HepG2 (cell line): ENCODE results near the gene NACC2. TPM values are rescaled to one million over a fixed set of nuclear protein-coding genes. Genes with fewer than 3 reads are reported as not detected.

Experiments used
- CREB3 ChIP-seq: sonication (generic); formaldehyde crosslinking; IDR thresholded peaks from 2 replicates; pipeline ENCODE4 v1.5.0; 2020; ENCODE audit warnings: missing genetic modification reagents
- CREM ChIP-seq, 2 experiments: sonication (generic) in 1 of 2; formaldehyde crosslinking in 1 of 2; IDR thresholded peaks; 2 replicates each; pipeline versions ENCODE4 v1.4.0 to v1.6.1; 2016 to 2020; ENCODE audit warnings: antibody characterized with exemption in 1 of 2, mild to moderate bottlenecking in 1 of 2, missing genetic modification reagents in 1 of 2
- IKZF1 ChIP-seq: fragments of 450-650 bp; IDR thresholded peaks from 2 replicates; pipeline ENCODE4 v1.7.1; 2016
- MATR3 ChIP-seq: sonication (generic); formaldehyde crosslinking; IDR thresholded peaks from 2 replicates; pipeline ENCODE4 v1.4.0; 2020; ENCODE audit warnings: missing genetic modification reagents
- MAZ ChIP-seq, 2 experiments: sonication (generic) in 1 of 2; formaldehyde crosslinking in 1 of 2; IDR thresholded peaks; 2 replicates each; pipeline versions ENCODE4 v1.5.0 to v1.6.1; 2012 to 2020; ENCODE audit warnings: low read depth in 2 of 2, mild to moderate bottlenecking in 2 of 2, borderline replicate concordance in 1 of 2, improper control_type of control experiment in 1 of 2, low read length in 1 of 2, missing genetic modification reagents in 1 of 2, moderate library complexity in 1 of 2
- MYPOP ChIP-seq: sonication (generic); formaldehyde crosslinking; IDR thresholded peaks from 2 replicates; pipeline ENCODE4 v1.8.1; 2023; ENCODE audit warnings: mild to moderate bottlenecking, moderate library complexity, missing genetic modification reagents
- NCOA5 ChIP-seq: sonication (generic); formaldehyde crosslinking; IDR thresholded peaks from 2 replicates; pipeline ENCODE4 v1.4.0; 2020; ENCODE audit warnings: missing genetic modification reagents
- POLR2G ChIP-seq: fragments of 200-400 bp; formaldehyde crosslinking; IDR thresholded peaks from 2 replicates; pipeline ENCODE4 v1.6.1; 2018; ENCODE audit warnings: mild to moderate bottlenecking, low read depth, low read length, moderate library complexity
- SATB2 ChIP-seq: sonication (generic); formaldehyde crosslinking; IDR thresholded peaks from 2 replicates; pipeline ENCODE4 v1.5.0; 2020; ENCODE audit warnings: missing genetic modification reagents
- SKI ChIP-seq: fragments of 450-650 bp; IDR thresholded peaks from one replicate; pipeline ENCODE4 v1.6.1; 2018; ENCODE audit warnings: mild to moderate bottlenecking; ENCODE audit not compliant: partially characterized antibody
- ZBTB1 ChIP-seq: sonication (generic); formaldehyde crosslinking; IDR thresholded peaks from 2 replicates; pipeline ENCODE4 v1.4.0; 2020; ENCODE audit warnings: missing genetic modification reagents, borderline replicate concordance
- ZNF124 ChIP-seq: sonication (generic); formaldehyde crosslinking; IDR thresholded peaks from 2 replicates; pipeline ENCODE4 v1.4.0; 2020; ENCODE audit warnings: missing genetic modification reagents
- ZNF407 ChIP-seq: sonication (generic); formaldehyde crosslinking; IDR thresholded peaks from one replicate; pipeline ENCODE4 v1.5.1; 2020; ENCODE audit warnings: mild to moderate bottlenecking, missing genetic modification reagents; ENCODE audit errors: not compliant biosample characterization
- ZNF510 ChIP-seq: sonication (generic); formaldehyde crosslinking; IDR thresholded peaks from 2 replicates; pipeline ENCODE4 v1.4.0; 2020; ENCODE audit warnings: low read depth, mild to moderate bottlenecking, missing genetic modification reagents
- ZNF782 ChIP-seq: sonication (generic); formaldehyde crosslinking; IDR thresholded peaks from 2 replicates; pipeline ENCODE4 v1.4.0; 2020; ENCODE audit warnings: missing genetic modification reagents, mild to moderate bottlenecking, borderline replicate concordance
- ZSCAN20 ChIP-seq: sonication (generic); formaldehyde crosslinking; IDR thresholded peaks from 2 replicates; pipeline ENCODE4 v1.4.0; 2020; ENCODE audit warnings: missing genetic modification reagents, mild to moderate bottlenecking, borderline replicate concordance
- ZSCAN25 ChIP-seq: sonication (generic); formaldehyde crosslinking; IDR thresholded peaks from 2 replicates; pipeline ENCODE4 v1.8.0; 2022; ENCODE audit warnings: mild to moderate bottlenecking, missing genetic modification reagents
- polyA plus RNA-seq, 8 experiments: library from polyadenylated mRNA; depleted of rRNA in 3 of 8; stranded (reverse) in 7 of 8; unstranded in 1 of 8; fragments of >200 nt; fragmentation: Illumina TruSeq in 4 of 8; extraction: Trizol in 4 of 8; gene quantifications; 2 replicates each; pipeline versions ENCODE4 v1.2.1 to v1.2.3, GENCODE V29; 2011 to 2016; ENCODE audit warnings: low read depth in 4 of 8, missing spikeins in 1 of 8, mixed read lengths in 1 of 8; ENCODE audit not compliant: insufficient read depth in 1 of 8
- total RNA-seq, 5 experiments: library from RNA; depleted of rRNA; stranded (reverse); fragments of >200 nt; fragmentation: Illumina TruSeq; extraction: Trizol; gene quantifications; 2 replicates each; pipeline ENCODE4 v1.2.3, GENCODE V29; 2016; ENCODE audit warnings: low read depth in 1 of 5

Gene NACC2
- total and polyA plus RNA-seq, 2 of the 13 experiments (the other 11 are each of a cell fraction or from before 2014, with no cell fraction given) = 5.9 to 12.3 TPM

GRCh38 chr9:136118320-136119060, 23.4 kb upstream of the NACC2 start, which contains the start of gene TMEM250 (continued):
- TF ChIP-seq MYPOP (CRISPR knock-in tag) (peak; percentile 79; the same call in 1 of the 2 replicates), ZNF407 (CRISPR knock-in tag) (no peak), ZSCAN25 (peak; percentile 68), ZBTB1 (CRISPR knock-in tag) (no peak), ZNF782 (CRISPR knock-in tag) (peak; percentile 50; the same call in 1 of the 2 replicates), CREM (IDR thresholded peaks at IDR 0.05) (no peak; the same call in 1 of the 2 replicates), CREM (CRISPR knock-in tag; IDR thresholded peaks at IDR 0.05) (no peak), MATR3 (CRISPR knock-in tag) (no peak), CREB3 (CRISPR knock-in tag) (peak; percentile 73; the same call in 1 of the 2 replicates), POLR2G (peak; percentile 9; the same call in 1 of the 2 replicates), ZNF510 (CRISPR knock-in tag) (no peak), SKI (peak; percentile 47), SATB2 (CRISPR knock-in tag) (no peak), NCOA5 (CRISPR knock-in tag) (no peak), IKZF1 (no peak), ZSCAN20 (CRISPR knock-in tag) (no peak), MAZ (IDR thresholded peaks at IDR 0.05; ENCODE audit: borderline replicate concordance, low read depth, low read length) (peak; percentile 73; the same call in 1 of the 2 replicates), MAZ (CRISPR knock-in tag; IDR thresholded peaks at IDR 0.05; ENCODE audit: low read depth) (peak; percentile 98), ZNF124 (CRISPR knock-in tag) (peak; percentile 71; the same call in 1 of the 2 replicates)
